Sigmoid colon (tissue), 3 donors: Measurements from ENCODE around the gene LYRM4.

ENCODE experiments used
- POLR2A ChIP-seq, 2 donors: fragments of 450-650 bp; IDR thresholded peaks; one replicate each; pipeline ENCODE4 v1.6.1; 2016; ENCODE audit warnings: antibody characterized with exemption in 2 of 2, mild to moderate bottlenecking in 2 of 2, moderate library complexity in 2 of 2
- TF ChIP-seq, protein P1 (sequence below), 4 experiments: fragments of 450-650 bp in 3 of 4; fragments of 200-600 bp in 1 of 4; IDR thresholded peaks; one replicate each; pipeline ENCODE4 v1.5.1; 2016 to 2019; ENCODE audit warnings: antibody characterized with exemption in 4 of 4, mild to moderate bottlenecking in 3 of 4, moderate library complexity in 2 of 4

DNA sequence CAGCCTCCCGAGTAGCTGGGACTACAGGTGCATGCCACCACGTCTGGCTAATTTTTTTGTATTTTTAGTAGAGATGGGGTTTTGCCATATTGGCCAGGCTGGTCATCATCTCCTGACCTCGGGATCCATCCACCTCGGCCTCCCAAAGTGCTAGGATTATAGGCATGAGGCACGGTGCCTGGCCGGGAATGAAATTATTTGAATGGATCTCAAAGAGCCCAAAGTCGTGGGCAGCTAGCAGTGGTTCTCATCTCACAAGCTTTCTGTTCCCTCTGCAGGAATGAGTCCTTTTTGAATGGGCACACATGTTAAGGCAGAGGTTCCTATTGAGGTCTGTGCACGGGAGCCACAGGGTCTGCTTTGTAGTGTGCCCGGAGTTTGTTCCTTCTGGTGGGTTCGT lies 140.7 kb downstream of the LYRM4 start:
- TF ChIP-seq, protein P1, sequence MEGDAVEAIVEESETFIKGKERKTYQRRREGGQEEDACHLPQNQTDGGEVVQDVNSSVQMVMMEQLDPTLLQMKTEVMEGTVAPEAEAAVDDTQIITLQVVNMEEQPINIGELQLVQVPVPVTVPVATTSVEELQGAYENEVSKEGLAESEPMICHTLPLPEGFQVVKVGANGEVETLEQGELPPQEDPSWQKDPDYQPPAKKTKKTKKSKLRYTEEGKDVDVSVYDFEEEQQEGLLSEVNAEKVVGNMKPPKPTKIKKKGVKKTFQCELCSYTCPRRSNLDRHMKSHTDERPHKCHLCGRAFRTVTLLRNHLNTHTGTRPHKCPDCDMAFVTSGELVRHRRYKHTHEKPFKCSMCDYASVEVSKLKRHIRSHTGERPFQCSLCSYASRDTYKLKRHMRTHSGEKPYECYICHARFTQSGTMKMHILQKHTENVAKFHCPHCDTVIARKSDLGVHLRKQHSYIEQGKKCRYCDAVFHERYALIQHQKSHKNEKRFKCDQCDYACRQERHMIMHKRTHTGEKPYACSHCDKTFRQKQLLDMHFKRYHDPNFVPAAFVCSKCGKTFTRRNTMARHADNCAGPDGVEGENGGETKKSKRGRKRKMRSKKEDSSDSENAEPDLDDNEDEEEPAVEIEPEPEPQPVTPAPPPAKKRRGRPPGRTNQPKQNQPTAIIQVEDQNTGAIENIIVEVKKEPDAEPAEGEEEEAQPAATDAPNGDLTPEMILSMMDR (IDR thresholded peaks at IDR 0.05): no peak
- TF ChIP-seq POLR2A (IDR thresholded peaks at IDR 0.05): no peak
